GM18868 (cell line): Measurements from ENCODE around the gene IFT81.
"Not testable (repeated sequence)": the region's sequence is repeated elsewhere in the genome, so short reads cannot be mapped to it uniquely, and the experiment has no call there.

Experiments
- ATAC-seq: cut with Tn5 transposase; IDR thresholded peaks from one replicate; pipeline ENCODE4 v1.9.1; 2021; ENCODE audit warnings: mild to moderate bottlenecking, moderate library complexity; ENCODE audit not compliant: unreplicated experiment

The IFT81 gene

GRCh38 chr12:110124269-110124995 is at the start of gene IFT81:
Gene IFT81 (plus strand): TSS chr12:110124357. CDS start chr12:110127381, 3,024 bp downstream.
- ATAC-seq = peak; percentile 82

GRCh38 chr12:110075880-110076279 is 48.3 kb upstream of the IFT81 start:
- no peak for ATAC-seq

- ATAC-seq = no peak
Observed at GRCh38 chr12:110077800-110078199, 46.4 kb upstream of the IFT81 start.

GRCh38 chr12:110079477-110080400 is 44.4 kb upstream of the IFT81 start:
- peak; percentile 83 for ATAC-seq

GRCh38 chr12:110080410-110080809 is 43.7 kb upstream of the IFT81 start:
- ATAC-seq = no peak

- no peak for ATAC-seq
Observed at GRCh38 chr12:110084314-110085015, 39.7 kb upstream of the IFT81 start.

- ATAC-seq = not testable (repeated sequence)
Observed at GRCh38 chr12:110088216-110088615, 35.9 kb upstream of the IFT81 start.

GRCh38 chr12:110088936-110089335 is 35.2 kb upstream of the IFT81 start:
- no peak for ATAC-seq

- no peak for ATAC-seq
Observed at GRCh38 chr12:110090266-110091135, 33.7 kb upstream of the IFT81 start.

- no peak for ATAC-seq
Observed at GRCh38 chr12:110091136-110091711, 32.9 kb upstream of the IFT81 start.

- ATAC-seq = no peak
Observed at GRCh38 chr12:110093631-110094311, 30.4 kb upstream of the IFT81 start.

- ATAC-seq = peak; percentile 86
Observed at GRCh38 chr12:110100315-110100970, 23.7 kb upstream of the IFT81 start.

- ATAC-seq = no peak
Observed at GRCh38 chr12:110102255-110102654, 21.9 kb upstream of the IFT81 start.

- no peak for ATAC-seq
Observed at GRCh38 chr12:110104188-110105094, 19.7 kb upstream of the IFT81 start.

GRCh38 chr12:110105159-110105558 is 19.0 kb upstream of the IFT81 start:
- no peak for ATAC-seq

- no peak for ATAC-seq
Observed at GRCh38 chr12:110105986-110106385, 18.2 kb upstream of the IFT81 start.

GRCh38 chr12:110107369-110108281 is 16.5 kb upstream of the IFT81 start:
- no peak for ATAC-seq
